IMR-90 (cell line): ENCODE results near the gene UXS1. TPM values are rescaled to one million over a fixed set of nuclear protein-coding genes. Genes with fewer than 3 reads are reported as not detected.

Experiments
- ATAC-seq: fragments of 200-7000 bp; cut with Tn5 transposase; 2 replicates; pipeline ENCODE4 v1.9.1; 2020; ENCODE audit warnings: low read depth, mild to moderate bottlenecking, moderate library complexity
- BruUV-seq: library from RNA; stranded (reverse); fragments of 400-500 nt; replicated peaks from 2 replicates; lab custom pipeline; 2021; lab: Mats Ljungman, UMichigan
- CTCF ChIA-PET: fragments of 300-600 bp; formaldehyde crosslinking; extraction: SDS; loops from one replicate; lab custom pipeline; 2021; ENCODE audit warnings: antibody characterized with exemption; lab: Yijun Ruan, JAX
- POLR2A ChIA-PET: fragments of 300-600 bp; sonication (Branson Sonifier 250); formaldehyde crosslinking; loops from one replicate; lab custom pipeline; 2022; ENCODE audit warnings: antibody characterized with exemption; ENCODE audit not compliant: unreplicated experiment; lab: Charles Lee
- DNase-seq: peaks from one replicate; pipeline ENCODE4 v3.0.0; 2013
- H2AFZ ChIP-seq: replicated peaks from 2 replicates; pipeline ENCODE3; 2013; ENCODE audit warnings: low read length, mild to moderate bottlenecking; ENCODE audit not compliant: poor library complexity
- H2AK5ac ChIP-seq: 2 replicates; pipeline ENCODE4 v1.6.1; 2013; ENCODE audit warnings: low read depth, low read length, inconsistent platforms
- H2AK9ac ChIP-seq: replicated peaks from 2 replicates; pipeline ENCODE3; 2013; ENCODE audit warnings: mild to moderate bottlenecking, low read depth, low read length, moderate library complexity; ENCODE audit not compliant: poor library complexity
- H2BK120ac ChIP-seq: 2 replicates; pipeline ENCODE4 v1.6.1; 2013; ENCODE audit warnings: low read depth, low read length, inconsistent platforms
- H2BK15ac ChIP-seq: 3 replicates; pipeline ENCODE4 v1.6.1; 2013; ENCODE audit warnings: low read depth, low read length, inconsistent platforms
- H2BK20ac ChIP-seq: 2 replicates; pipeline ENCODE4 v1.6.1; 2013; ENCODE audit warnings: low read depth, mild to moderate bottlenecking, inconsistent platforms, low read length, moderate library complexity
- H2BK5ac ChIP-seq: 2 replicates; pipeline ENCODE4 v1.6.1; 2013; ENCODE audit warnings: mild to moderate bottlenecking, low read depth, low read length, inconsistent platforms; ENCODE audit not compliant: poor library complexity, severe bottlenecking
- H3K14ac ChIP-seq: replicated peaks from 2 replicates; pipeline ENCODE4 v1.6.1; 2013; ENCODE audit warnings: low read depth, low read length, inconsistent platforms
- H3K18ac ChIP-seq: 2 replicates; pipeline ENCODE4 v1.6.1; 2013; ENCODE audit warnings: low read depth, low read length, control low read depth
- H3K23ac ChIP-seq: 2 replicates; pipeline ENCODE4 v1.6.1; 2013; ENCODE audit warnings: low read depth, low read length, inconsistent platforms
- H3K27ac ChIP-seq: 2 replicates; pipeline ENCODE4 v1.5.1; 2013; ENCODE audit warnings: mild to moderate bottlenecking, control low read depth, low read length; ENCODE audit not compliant: insufficient read depth
- H3K27me3 ChIP-seq: 2 replicates; pipeline ENCODE4 v1.6.1; 2013; ENCODE audit warnings: low read length; ENCODE audit not compliant: control insufficient read depth, insufficient read depth
- H3K36me3 ChIP-seq: 2 replicates; pipeline ENCODE4 v1.6.1; 2013; ENCODE audit warnings: low read length, mixed read lengths; ENCODE audit not compliant: control insufficient read depth, insufficient read depth
- H3K4ac ChIP-seq: 2 replicates; pipeline ENCODE4 v1.6.1; 2013; ENCODE audit warnings: low read depth, low read length, inconsistent platforms
- H3K4me1 ChIP-seq: 2 replicates; pipeline ENCODE4 v1.6.1; 2013; ENCODE audit warnings: low read length, mixed read lengths; ENCODE audit not compliant: control insufficient read depth, insufficient read depth
- H3K4me2 ChIP-seq: 2 replicates; pipeline ENCODE4 v1.6.1; 2013; ENCODE audit warnings: low read depth, mild to moderate bottlenecking, control low read depth, low read length, moderate library complexity
- H3K4me3 ChIP-seq: 2 replicates; pipeline ENCODE4 v1.5.1; 2013; ENCODE audit warnings: low read depth, mild to moderate bottlenecking, control low read depth, low read length, moderate library complexity; ENCODE audit not compliant: insufficient read depth
- H3K56ac ChIP-seq: 2 replicates; pipeline ENCODE4 v1.6.1; 2013; ENCODE audit warnings: low read length, inconsistent platforms; ENCODE audit not compliant: insufficient read depth; ENCODE audit errors: extremely low read depth
- H3K79me1 ChIP-seq, 2 experiments: 2 replicates each; pipeline ENCODE4 v1.6.1; 2013; ENCODE audit warnings: low read length in 2 of 2, inconsistent platforms in 1 of 2, low read depth in 1 of 2
- H3K9ac ChIP-seq: 2 replicates; pipeline ENCODE4 v1.6.1; 2013; ENCODE audit warnings: low read depth, low read length, control low read depth
- H3K9me1 ChIP-seq: 2 replicates; pipeline ENCODE4 v1.6.1; 2013; ENCODE audit warnings: low read length, inconsistent platforms; ENCODE audit not compliant: insufficient read depth
- H3K9me3 ChIP-seq: 2 replicates; pipeline ENCODE4 v1.6.1; 2013; ENCODE audit warnings: low read length; ENCODE audit not compliant: control insufficient read depth, insufficient read depth
- H4K20me1 ChIP-seq: 2 replicates; pipeline ENCODE4 v1.6.1; 2013; ENCODE audit warnings: low read length, inconsistent platforms; ENCODE audit not compliant: insufficient read depth
- H4K5ac ChIP-seq: 2 replicates; pipeline ENCODE4 v1.6.1; 2013; ENCODE audit warnings: mild to moderate bottlenecking, low read depth, low read length, control low read depth
- H4K8ac ChIP-seq, 2 experiments: 2 replicates each; pipeline ENCODE4 v1.6.1; 2013; ENCODE audit warnings: low read depth in 2 of 2, low read length in 2 of 2, control low read depth in 1 of 2, inconsistent platforms in 1 of 2
- H4K91ac ChIP-seq: 2 replicates; pipeline ENCODE4 v1.6.1; 2013; ENCODE audit warnings: low read depth, low read length, inconsistent platforms; ENCODE audit not compliant: insufficient read depth
- MXI1 ChIP-seq: IDR thresholded peaks from 2 replicates; pipeline ENCODE4 v1.6.1; 2012; ENCODE audit warnings: low read depth, mild to moderate bottlenecking, low read length, moderate library complexity, borderline replicate concordance
- POLR2A ChIP-seq: IDR thresholded peaks from 2 replicates; pipeline ENCODE4 v1.6.1; 2012; ENCODE audit warnings: mild to moderate bottlenecking, low read depth, low read length
- USF2 ChIP-seq: fragments of 150-350 bp; IDR thresholded peaks from 2 replicates; pipeline ENCODE4 v1.6.1; 2017; ENCODE audit warnings: mild to moderate bottlenecking, antibody characterized with exemption, low read length, low read depth
- WGBS, 2 experiments: methylation state at CpG; one replicate each; pipeline versions ENCODE4 v1.1.5 to v1.1.7; 2013; ENCODE audit warnings: missing lambda C conversion rate in 2 of 2; ENCODE audit not compliant: insufficient read length in 1 of 2; ENCODE audit errors: extremely low coverage in 2 of 2; 5-methylcytosine and 5-hydroxymethylcytosine counted together
- dilution Hi-C: fragments of 300-500 bp; cut with HindIII; formaldehyde crosslinking; loops from one replicate; pipeline ENCODE4 v1.14.3; 2018; ENCODE audit warnings: low sequenced_read_pairs; ENCODE audit not compliant: unreplicated experiment
- in situ Hi-C: fragments of 300-500 bp; cut with MboI; formaldehyde crosslinking; loops from 3 replicates; pipeline ENCODE4 v1.14.3; 2019; ENCODE audit warnings: low sequenced_read_pairs, inconsistent platforms, mixed read lengths
- intact Hi-C: fragments of 100-400 bp; cut with micrococcal nuclease; formaldehyde crosslinking; loops from 2 replicates; pipeline ENCODE4 v1.10.0; 2022
- polyA plus RNA-seq, 3 experiments: library from polyadenylated mRNA; depleted of rRNA; stranded (reverse); fragments of >200 nt; gene quantifications; 2 replicates each; pipeline ENCODE4 v1.2.3, GENCODE V29; 2012; ENCODE audit warnings: low replicate concordance in 1 of 3
- total RNA-seq: library from RNA; depleted of rRNA; stranded (reverse); fragments of >200 nt; gene quantifications from 2 replicates; pipeline ENCODE4 v1.2.3, GENCODE V29; 2012

The UXS1 gene
- total and polyA plus RNA-seq, 2 of the 4 experiments (the other 2 are of a cell fraction): 33.7 to 54.3 TPM

GRCh38 chr2:106119074-106119473 lies 75.0 kb downstream of the UXS1 start:
- Histone ChIP-seq H3K9me1 (peaks cover 17% of the 10 kb centered on the region), H3K18ac (no peak overlapping the region), H3K4me1 (no peaks in the 10 kb centered on the region), H3K79me1 (peaks cover 0 to 15% of the 10 kb centered on the region in 2 experiments; a peak in 2 of 4 replicates), H2AK5ac (no peak overlapping the region), H4K91ac (no peak overlapping the region), H2BK20ac (no peak overlapping the region), H3K27me3 (no peaks in the 10 kb centered on the region), H3K56ac (no peak overlapping the region), H2AK9ac (no peak overlapping the region), H3K9ac (no peak overlapping the region), H3K9me3 (no peaks in the 10 kb centered on the region), H4K20me1 (peaks cover 15% of the 10 kb centered on the region; the same call in 1 of the 2 replicates), H3K4ac (no peak overlapping the region), H4K8ac (no peak overlapping the region), H2BK5ac (no peak overlapping the region), H2BK15ac (no peak overlapping the region), H3K4me3 (no peak overlapping the region), H3K27ac (no peak overlapping the region), H2AFZ (no peak overlapping the region), H3K14ac (no peak overlapping the region), H3K36me3 (peaks cover 14% of the 10 kb centered on the region), H3K23ac (no peak overlapping the region), H2BK120ac (no peak overlapping the region), H4K5ac (no peak overlapping the region), H3K4me2 (no peak overlapping the region)
- TF ChIP-seq MXI1: no peak
- no peak for TF ChIP-seq POLR2A
- TF ChIP-seq USF2: no peak
- POLR2A ChIA-PET: no interaction called here
- ATAC-seq: no peak
- in situ Hi-C loops: no loop called here
- intact Hi-C loops: no loop called here
- no TSS peak for BruUV-seq
- no peak for DNase-seq
- dilution Hi-C loops: no loop called here
- no CpG with 5 or more reads among the region's 6 CpGs for WGBS, 2 experiments
- CTCF ChIA-PET: no interaction called here
